Endodermal cell (in vitro differentiated cells): ENCODE results near the gene PDIA2. TPM values are rescaled to one million over a fixed set of nuclear protein-coding genes. Genes with fewer than 3 reads are reported as not detected.
"Not testable (repeated sequence)": the region's sequence is repeated elsewhere in the genome, so short reads cannot be mapped to it uniquely, and the experiment has no call there.

Experiments used
- DNase-seq: peaks from one replicate; pipeline ENCODE4 v3.0.0-alpha.2; 2017
- H3K27ac ChIP-seq: 2 replicates; pipeline ENCODE4 v1.5.1; 2013; ENCODE audit warnings: mild to moderate bottlenecking, low read depth, low read length, moderate library complexity
- H3K27me3 ChIP-seq: 2 replicates; pipeline ENCODE4 v1.6.1; 2013; ENCODE audit warnings: mild to moderate bottlenecking, low read length, moderate library complexity; ENCODE audit not compliant: insufficient read depth, control insufficient read depth, poor library complexity, severe bottlenecking
- H3K36me3 ChIP-seq: 2 replicates; pipeline ENCODE4 v1.7.0; 2013; ENCODE audit warnings: mild to moderate bottlenecking, low read length, moderate library complexity; ENCODE audit not compliant: control insufficient read depth, insufficient read depth
- H3K4me1 ChIP-seq: one replicate; pipeline ENCODE4 v1.7.0; 2013; ENCODE audit warnings: low read length; ENCODE audit not compliant: control insufficient read depth, insufficient read depth
- H3K4me3 ChIP-seq: 2 replicates; pipeline ENCODE4 v1.5.1; 2013; ENCODE audit warnings: mild to moderate bottlenecking, low read length, moderate library complexity
- H3K9ac ChIP-seq: 2 replicates; pipeline ENCODE4 v1.6.1; 2013; ENCODE audit warnings: mild to moderate bottlenecking, low read length, moderate library complexity; ENCODE audit not compliant: poor library complexity, severe bottlenecking; ENCODE audit errors: extremely low read depth
- H3K9me3 ChIP-seq: 2 replicates; pipeline ENCODE4 v1.6.1; 2013; ENCODE audit warnings: mild to moderate bottlenecking, low read length, moderate library complexity; ENCODE audit not compliant: control insufficient read depth
- H3K27ac Mint-ChIP-seq: 2 replicates; pipeline ENCODE4 v1.8.0; 2020; ENCODE audit warnings: mixed read lengths
- H3K27me3 Mint-ChIP-seq: 2 replicates; pipeline ENCODE4 v1.8.0; 2021; ENCODE audit warnings: mild to moderate bottlenecking, mixed read lengths; ENCODE audit not compliant: insufficient read depth
- H3K36me3 Mint-ChIP-seq: 2 replicates; pipeline ENCODE4 v1.8.0; 2020; ENCODE audit warnings: low read depth, mixed read lengths
- H3K4me1 Mint-ChIP-seq: 2 replicates; pipeline ENCODE4 v1.8.0; 2020; ENCODE audit warnings: mixed read lengths
- H3K4me3 Mint-ChIP-seq: 2 replicates; pipeline ENCODE4 v1.8.0; 2020; ENCODE audit warnings: mild to moderate bottlenecking, moderate library complexity, mixed read lengths
- H3K9me3 Mint-ChIP-seq: 2 replicates; pipeline ENCODE4 v1.8.0; 2020; ENCODE audit warnings: mild to moderate bottlenecking, mixed read lengths
- CTCF ChIP-seq: fragments of 200-600 bp; sonication (generic); conservative IDR thresholded peaks from 2 replicates; pipeline ENCODE4 v1.5.0; 2021; ENCODE audit warnings: antibody characterized with exemption, mild to moderate bottlenecking
- WGBS, 2 experiments: methylation state at CpG; one replicate each; pipeline versions ENCODE4 v1.1.5 to v1.1.7; 2013; ENCODE audit warnings: missing lambda C conversion rate in 2 of 2, mixed read lengths in 1 of 2; ENCODE audit not compliant: insufficient coverage in 1 of 2, insufficient read length in 1 of 2; 5-methylcytosine and 5-hydroxymethylcytosine counted together
- total RNA-seq, 2 donors: library from RNA; stranded (reverse); fragmentation: NEBNext Ultra II Directional in 1 of 2; extraction: Animal tissue kit (Norgen Biotek cat#: 25700) in 1 of 2; gene quantifications; 2 replicates in 1 of 2; 3 replicates in 1 of 2; pipeline ENCODE4 v1.2.1, GENCODE V29; 2021

Gene PDIA2
- total RNA-seq, 2 donors from 2014 or later: 2.9 to 9.9 TPM

- TF ChIP-seq CTCF: no peak
- Histone ChIP-seq H3K4me3 (no peak overlapping the region), H3K27me3 (no peaks in the 10 kb centered on the region), H3K9me3 (no peaks in the 10 kb centered on the region), H3K9ac (no peak overlapping the region), H3K27ac (no peak overlapping the region), H3K36me3 (peaks cover 34% of the 10 kb centered on the region), H3K4me1 (no peaks in the 10 kb centered on the region)
- Mint-ChIP-seq H3K4me3 (no peak overlapping the region), H3K27me3 (no peaks in the 10 kb centered on the region), H3K9me3 (no peaks in the 10 kb centered on the region), H3K4me1 (peaks cover 10% of the 10 kb centered on the region), H3K36me3 (peaks cover 59% of the 10 kb centered on the region), H3K27ac (no peak overlapping the region)
- DNase-seq: no peak
- 93 to 95% methylated on average over 25 of the region's 25 CpGs for WGBS, 2 experiments
Observed at GRCh38 chr16:254461-254860, 28.5 kb upstream of the PDIA2 start.

- 90 to 97% methylated on average over 3 to 6 of the region's 6 CpGs for WGBS, 2 experiments
- H3K36me3 Mint-ChIP-seq: peaks cover 59% of the 10 kb centered on the region
- H3K27ac Mint-ChIP-seq: no peak overlapping the region
- no peak for TF ChIP-seq CTCF
- no peaks in the 10 kb centered on the region for H3K9me3 Mint-ChIP-seq
- Histone ChIP-seq H3K9ac (no peak overlapping the region), H3K27ac (no peak overlapping the region), H3K4me1 (no peaks in the 10 kb centered on the region), H3K4me3 (no peak overlapping the region), H3K9me3 (no peaks in the 10 kb centered on the region), H3K27me3 (no peaks in the 10 kb centered on the region), H3K36me3 (peaks cover 32% of the 10 kb centered on the region)
- H3K27me3 Mint-ChIP-seq: no peaks in the 10 kb centered on the region
- H3K4me1 Mint-ChIP-seq: peaks cover 9% of the 10 kb centered on the region
- H3K4me3 Mint-ChIP-seq: no peak overlapping the region
- no peak for DNase-seq
Observed at GRCh38 chr16:255183-255582, 27.8 kb upstream of the PDIA2 start.

- H3K9ac ChIP-seq, H3K27ac ChIP-seq, H3K4me1 Mint-ChIP-seq, H3K27me3 ChIP-seq, H3K4me3 ChIP-seq, H3K4me3 Mint-ChIP-seq, H3K27ac Mint-ChIP-seq, H3K9me3 ChIP-seq, H3K27me3 Mint-ChIP-seq, H3K9me3 Mint-ChIP-seq, H3K4me1 ChIP-seq, DNase-seq: not testable (repeated sequence)
- peaks cover 17% of the 10 kb centered on the region for H3K36me3 ChIP-seq
- H3K36me3 Mint-ChIP-seq: peaks cover 63% of the 10 kb centered on the region
- WGBS, 2 experiments: 95% methylated on average over 4 to 8 of the region's 13 CpGs
Observed at GRCh38 chr16:258091-258490, 24.9 kb upstream of the PDIA2 start.

GRCh38 chr16:259226-259625, 23.7 kb upstream of the PDIA2 start:
- Mint-ChIP-seq H3K36me3 (peaks cover 59% of the 10 kb centered on the region), H3K27ac (no peak overlapping the region), H3K4me3 (no peak overlapping the region), H3K9me3 (no peaks in the 10 kb centered on the region), H3K27me3 (no peaks in the 10 kb centered on the region), H3K4me1 (no peaks in the 10 kb centered on the region)
- no peak for TF ChIP-seq CTCF
- Histone ChIP-seq H3K9me3 (no peaks in the 10 kb centered on the region), H3K4me1 (no peaks in the 10 kb centered on the region), H3K27me3 (no peaks in the 10 kb centered on the region), H3K36me3 (peaks cover 10% of the 10 kb centered on the region), H3K9ac (no peak overlapping the region), H3K27ac (no peak overlapping the region), H3K4me3 (no peak overlapping the region)
- WGBS, 2 experiments: 96% methylated on average over 6 to 10 of the region's 10 CpGs
- DNase-seq: no peak
